GM18499 (cell line): ENCODE data around the gene MTR.
"Not testable (repeated sequence)": the region's sequence is repeated elsewhere in the genome, so short reads cannot be mapped to it uniquely, and the experiment has no call there.

ENCODE experiments used
- ATAC-seq: cut with Tn5 transposase; IDR thresholded peaks from one replicate; pipeline ENCODE4 v1.9.1; 2021; ENCODE audit warnings: moderate number of reproducible peaks; ENCODE audit not compliant: insufficient read depth, unreplicated experiment

MTR gene

GRCh38 chr1:236893626-236894545, 98.8 kb downstream of the MTR start:
- ATAC-seq = no peak

GRCh38 chr1:236895665-236896387, 100.7 kb downstream of the MTR start:
- ATAC-seq = no peak

GRCh38 chr1:236896716-236897115, 101.6 kb downstream of the MTR start:
- ATAC-seq = no peak

- no peak for ATAC-seq
Measured at GRCh38 chr1:236904892-236905741, 110.0 kb downstream of the MTR start.

- ATAC-seq = no peak
Measured at GRCh38 chr1:236907205-236907604, 112.1 kb downstream of the MTR start.

GRCh38 chr1:236908669-236909068, 113.6 kb downstream of the MTR start:
- no peak for ATAC-seq

- not testable (repeated sequence) for ATAC-seq
Measured at GRCh38 chr1:236911047-236911446, 116.0 kb downstream of the MTR start.

- ATAC-seq = no peak
Measured at GRCh38 chr1:236913371-236914037, 118.4 kb downstream of the MTR start.

GRCh38 chr1:236914375-236914774, 119.3 kb downstream of the MTR start:
- no peak for ATAC-seq

- ATAC-seq = no peak
Measured at GRCh38 chr1:236916131-236916800, 121.2 kb downstream of the MTR start.

- ATAC-seq = no peak
Measured at GRCh38 chr1:236917448-236917847, 122.4 kb downstream of the MTR start.

GRCh38 chr1:236920286-236920894, 125.3 kb downstream of the MTR start:
- ATAC-seq = no peak

GRCh38 chr1:236921610-236922009, 126.5 kb downstream of the MTR start:
- no peak for ATAC-seq

GRCh38 chr1:236922190-236922589, 127.1 kb downstream of the MTR start:
- ATAC-seq = no peak

GRCh38 chr1:236925386-236925785, 130.3 kb downstream of the MTR start:
- no peak for ATAC-seq

- no peak for ATAC-seq
Measured at GRCh38 chr1:236930503-236930902, 135.4 kb downstream of the MTR start.

GRCh38 chr1:236938760-236939159, 143.7 kb downstream of the MTR start:
- ATAC-seq = no peak

GRCh38 chr1:236942431-236942830, 147.3 kb downstream of the MTR start:
- no peak for ATAC-seq

- ATAC-seq = no peak
Measured at GRCh38 chr1:236944556-236944955, 149.5 kb downstream of the MTR start.
